ENCODE measurements around the gene ADH7.
"Not testable (repeated sequence)": the region's sequence is repeated elsewhere in the genome, so short reads cannot be mapped to it uniquely, and the experiment has no call there.

The ADH7 gene

DNA sequence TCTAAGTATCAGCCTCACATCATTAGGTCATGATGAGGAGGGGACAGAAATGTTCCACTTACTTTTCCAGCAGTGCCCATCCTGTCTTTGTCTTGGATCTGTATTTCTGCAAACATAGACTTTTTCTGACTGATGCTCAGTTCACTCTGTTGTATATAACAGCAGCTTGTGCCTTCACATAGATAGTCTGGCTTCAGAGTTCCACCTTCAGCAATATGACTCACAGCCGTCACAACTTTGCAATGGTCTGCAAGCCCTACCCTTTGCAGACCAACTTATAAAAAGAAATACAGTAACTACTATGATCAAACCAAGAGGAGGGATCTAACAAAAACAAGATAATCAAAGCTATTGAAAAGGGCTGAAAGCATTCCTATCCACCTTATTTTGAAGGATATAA lies at the start of gene ADH7:
TSS of gene ADH7 (minus strand) at position 189 of the 400 bp plus-strand sequence. CDS start at position 80, 109 bp downstream.
- no peak for DNase-seq

DNA sequence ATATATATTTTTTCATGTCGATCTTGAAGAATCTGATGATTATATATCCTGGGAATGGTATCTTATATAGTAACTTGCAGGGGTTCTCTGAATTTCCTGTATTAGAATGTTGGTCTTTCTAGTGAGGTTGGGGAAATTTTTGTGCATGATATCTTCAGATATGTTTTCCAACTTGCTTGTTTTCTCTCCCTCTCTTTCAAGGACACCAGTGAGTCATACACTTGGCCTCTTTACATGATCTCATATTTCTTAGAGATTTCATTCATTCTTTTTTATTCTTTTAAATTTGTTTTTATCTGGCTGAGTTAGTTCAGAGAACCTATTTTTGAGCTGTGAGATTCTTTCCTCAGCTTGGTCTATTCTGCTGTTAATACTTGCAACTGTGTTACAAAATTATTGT lies 48.5 kb upstream of the ADH7 start:
- no peak for DNase-seq

GRCh38 chr4:99473131-99473530 lies 38.0 kb upstream of the ADH7 start:
- DNase-seq, result no peak

GRCh38 chr4:99471896-99472295 lies 36.8 kb upstream of the ADH7 start:
- no peak for DNase-seq

DNA sequence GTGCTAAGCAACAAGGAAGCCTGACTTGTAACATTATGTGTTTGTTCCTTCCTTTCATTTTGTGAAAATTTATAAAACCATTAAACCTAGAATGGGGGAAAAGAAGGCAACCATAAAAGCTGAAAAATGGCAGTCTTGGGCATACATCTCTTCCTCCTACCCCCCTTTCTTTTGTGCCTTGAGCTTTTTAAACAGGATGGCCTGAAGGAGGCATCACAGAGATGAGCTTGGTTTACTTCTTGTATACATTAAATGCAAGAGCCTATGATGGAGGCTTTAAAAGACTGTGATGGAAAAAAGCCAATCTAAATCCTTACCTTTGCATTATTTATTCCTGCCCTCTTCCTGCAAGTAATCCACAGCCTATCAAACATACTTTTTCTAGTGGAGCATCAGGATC lies 36.2 kb upstream of the ADH7 start:
- no peak for DNase-seq

GRCh38 chr4:99468889-99469288 lies 33.7 kb upstream of the ADH7 start:
- no peak for DNase-seq

GRCh38 chr4:99467887-99468286 lies 32.7 kb upstream of the ADH7 start:
- no peak for DNase-seq

GRCh38 chr4:99463566-99463965 lies 28.4 kb upstream of the ADH7 start:
- no peak for DNase-seq

- peak; percentile 29 for DNase-seq
Measured at GRCh38 chr4:99462875-99463464, 27.8 kb upstream of the ADH7 start.

DNA sequence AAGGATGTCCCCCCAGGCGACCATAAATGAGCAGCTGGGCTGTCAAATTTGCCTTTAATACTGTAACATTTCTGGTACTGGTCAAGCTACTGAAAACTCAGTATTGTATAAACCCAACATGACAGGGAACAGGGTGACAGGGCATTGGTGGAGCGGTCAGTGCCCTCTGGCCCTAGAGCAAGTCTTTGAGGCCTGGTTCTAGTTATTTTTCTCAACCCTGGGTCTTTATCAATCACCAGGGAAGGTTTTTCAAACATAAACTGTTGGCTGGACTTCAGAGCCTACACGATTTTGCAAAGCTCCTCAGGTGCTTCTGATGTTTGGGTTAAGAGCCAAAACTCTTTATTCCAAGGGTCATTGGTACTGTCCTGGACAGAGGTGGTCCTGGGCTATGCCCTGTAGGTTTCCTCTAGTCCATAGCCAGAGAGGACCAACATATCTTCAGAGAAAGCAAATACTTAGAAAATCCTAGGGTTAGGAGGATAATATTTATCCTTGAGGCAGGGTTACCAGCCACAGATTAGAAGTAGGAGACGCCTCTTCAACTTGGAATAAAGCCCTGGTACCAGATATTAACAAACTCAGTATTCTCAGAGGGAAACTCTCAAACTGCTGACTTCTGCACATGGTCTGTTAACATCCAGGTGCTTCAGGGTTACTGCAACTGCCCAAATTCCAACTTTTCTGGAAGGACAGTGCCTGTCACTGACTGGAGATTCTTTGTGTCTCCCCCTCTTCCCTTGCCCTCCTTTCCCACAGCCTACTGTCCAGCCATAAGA lies 26.7 kb upstream of the ADH7 start:
- DNase-seq, result no peak

DNA sequence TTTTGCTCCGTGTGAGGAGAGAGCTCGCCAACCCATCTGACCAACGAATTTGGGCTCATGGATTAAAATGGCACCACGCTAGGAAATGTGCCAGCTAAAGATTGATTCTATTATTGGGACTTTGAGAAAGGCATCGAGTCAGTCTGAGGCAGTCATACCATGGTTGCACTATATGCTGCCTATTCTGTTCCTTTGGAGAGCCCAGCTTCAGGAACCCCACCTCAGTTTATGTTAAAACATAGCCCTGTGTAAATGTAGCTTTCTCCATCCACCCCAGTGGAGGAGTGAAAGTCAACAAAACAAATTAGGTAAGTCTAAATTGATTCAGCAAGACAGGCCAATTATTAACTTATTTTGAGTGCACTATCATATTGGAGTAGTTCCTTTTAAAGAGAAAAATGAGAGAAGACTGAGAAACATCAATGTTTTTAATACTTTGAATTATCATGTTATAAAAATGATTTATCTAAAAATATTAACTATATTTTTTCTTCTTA lies 24.5 kb upstream of the ADH7 start:
- DNase-seq, result no peak

GRCh38 chr4:99458911-99459447 lies 23.8 kb upstream of the ADH7 start:
- DNase-seq, result no peak

DNA sequence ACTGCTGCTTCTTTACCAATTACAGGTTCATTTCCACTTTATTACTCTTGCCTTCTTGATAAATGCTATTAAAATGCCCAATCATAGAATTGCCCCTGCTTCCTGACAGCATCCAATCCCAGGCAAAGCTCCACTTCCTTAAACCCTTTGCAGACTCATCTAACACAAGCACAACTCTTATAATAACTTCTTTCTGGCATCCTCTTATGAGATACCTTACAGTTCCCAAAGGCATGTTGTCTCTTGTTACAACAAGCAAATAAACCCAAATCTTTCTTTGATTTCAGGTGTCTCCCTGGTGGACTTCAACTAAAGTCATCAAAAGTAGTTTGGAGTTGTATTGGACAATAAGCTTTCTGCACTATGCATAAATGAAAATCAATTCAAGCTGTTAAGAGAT lies 22.5 kb upstream of the ADH7 start:
- DNase-seq, result no peak

GRCh38 chr4:99457270-99457669 lies 22.1 kb upstream of the ADH7 start:
- DNase-seq, result no peak

GRCh38 chr4:99447513-99447912 lies 12.4 kb upstream of the ADH7 start:
- DNase-seq, result no peak

GRCh38 chr4:99447079-99447478 lies 11.9 kb upstream of the ADH7 start:
- DNase-seq, result no peak

DNA sequence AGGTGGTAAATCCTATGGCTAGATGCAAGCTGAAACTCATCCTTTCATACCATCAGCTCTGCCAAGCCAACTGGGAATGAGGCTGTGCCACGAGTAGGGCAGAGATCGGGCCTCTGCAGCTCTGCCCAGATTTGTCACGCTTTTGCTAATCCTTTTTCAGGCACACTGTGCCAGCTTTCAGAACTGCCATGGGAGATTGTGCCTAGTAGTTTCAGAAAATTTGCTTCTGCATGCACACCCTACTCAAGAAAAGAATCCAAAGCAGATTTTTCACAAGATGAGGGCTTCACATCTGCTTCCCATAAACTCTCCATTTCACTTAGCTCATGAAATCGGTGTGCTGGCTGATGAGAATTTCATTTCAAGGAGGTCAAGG lies 3.3 kb upstream of the ADH7 start:
- DNase-seq, result no peak

- DNase-seq, result no peak
Measured at GRCh38 chr4:99437723-99438404, 2.7 kb upstream of the ADH7 start.

DNA sequence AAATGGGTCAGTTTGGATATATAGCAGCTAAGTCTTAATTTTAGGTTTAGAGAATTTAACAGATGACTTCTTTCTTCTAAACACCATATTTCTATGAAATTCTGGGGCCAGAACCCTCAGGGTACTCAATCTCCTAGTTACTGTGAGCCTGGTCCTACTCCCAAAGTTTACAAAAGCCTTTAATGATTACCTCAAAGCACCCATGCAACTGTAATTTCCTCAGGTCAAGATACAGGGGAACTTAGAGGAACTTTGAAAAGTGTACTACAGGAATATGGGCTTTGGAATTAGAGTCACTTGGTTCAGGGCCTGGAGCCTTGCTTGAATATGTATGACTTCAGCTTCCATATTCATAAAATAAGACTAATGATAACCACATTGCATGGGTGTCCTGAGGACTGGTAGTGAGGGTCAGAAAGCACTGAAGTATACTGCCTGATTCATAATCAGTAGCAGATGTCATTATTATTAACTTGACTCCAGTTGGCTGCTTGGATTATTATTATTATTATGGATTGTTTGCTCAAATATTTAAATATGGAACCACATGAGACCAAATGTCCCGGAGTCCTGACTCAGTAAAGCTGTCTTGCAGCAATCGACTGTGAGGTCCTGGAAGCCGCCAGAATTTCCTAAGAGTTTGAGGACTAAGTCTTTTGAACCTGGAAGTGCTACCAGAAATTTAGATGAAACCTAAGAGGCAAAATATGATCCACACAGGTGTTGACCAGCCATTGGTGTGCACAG lies 2.0 kb upstream of the ADH7 start:
- DNase-seq, result no peak

DNA sequence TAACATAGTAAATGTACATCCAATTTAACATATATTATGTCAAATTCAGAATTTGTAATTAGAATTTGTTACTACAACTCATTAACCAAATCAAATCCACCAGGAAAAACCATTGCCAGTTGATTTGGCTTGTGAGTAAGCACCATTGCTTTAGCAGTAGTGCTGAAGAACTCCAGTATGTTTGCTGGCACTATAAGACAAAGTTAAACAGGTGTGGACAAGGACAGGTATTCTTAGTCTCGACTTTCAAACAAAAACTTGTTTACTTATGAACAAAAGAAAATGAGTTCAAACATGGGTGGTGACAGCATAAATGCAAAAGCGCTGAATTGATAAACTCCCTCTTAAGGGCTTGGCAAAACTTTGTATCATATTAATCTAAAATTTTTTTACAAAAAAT lies 1.3 kb upstream of the ADH7 start:
- no peak for DNase-seq

- DNase-seq, result no peak
Measured at GRCh38 chr4:99430106-99430505, 5.0 kb downstream of the ADH7 start.

DNA sequence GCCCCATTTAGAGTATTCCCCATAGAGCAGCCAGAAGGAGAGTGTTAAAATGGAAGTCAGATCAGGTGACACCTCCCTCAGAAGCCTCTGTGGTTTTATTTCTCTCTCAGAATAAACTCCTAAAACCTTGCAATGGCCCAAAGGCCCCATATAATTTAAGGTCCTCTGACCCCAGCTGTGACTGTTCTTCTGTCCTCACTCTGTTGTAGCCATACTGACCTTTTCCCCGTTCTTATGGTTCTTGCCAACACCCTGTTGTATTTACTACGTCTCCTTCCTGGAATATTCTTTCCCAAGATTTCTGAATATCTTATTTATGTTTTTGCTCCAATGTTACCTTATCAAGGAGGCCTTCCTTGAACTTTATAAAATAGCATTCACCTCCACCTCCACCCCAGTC lies 18.0 kb downstream of the ADH7 start:
- no peak for DNase-seq

DNA sequence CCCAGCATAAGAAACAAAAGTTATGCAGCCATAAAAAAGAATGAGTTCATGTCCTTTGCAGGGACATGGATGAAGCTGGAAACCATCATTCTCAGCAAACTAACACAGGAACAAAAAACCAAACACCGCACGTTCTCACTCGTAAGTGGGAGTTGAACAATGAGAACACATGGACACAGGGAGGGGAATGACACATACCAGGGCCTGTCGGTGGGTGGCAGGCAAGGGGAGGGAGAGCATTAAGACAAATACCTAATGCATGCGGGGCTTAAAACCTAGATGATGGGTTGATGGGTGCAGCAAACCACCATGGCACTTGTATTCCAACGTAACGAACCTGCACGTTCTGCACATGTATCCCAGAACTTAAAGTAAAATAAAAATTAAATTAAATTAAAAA lies 19.4 kb downstream of the ADH7 start:
- DNase-seq, result not testable (repeated sequence)

All from CD4-positive, alpha-beta T cell treated with Interleukin-15 for 1 hour (primary cell).